ENCODE data around the gene RHBDF2. TPM values are rescaled to one million over a fixed set of nuclear protein-coding genes. Genes with fewer than 3 reads are reported as not detected.
A peak's percentile ranks its signal among the peaks of the same experiment; 100 is the strongest.

Gene RHBDF2
- total and polyA plus RNA-seq, 2 donors (not counting 3 experiments of a cell fraction or from before 2014, with no cell fraction given), result 25.5 to 38.5 TPM

DNA sequence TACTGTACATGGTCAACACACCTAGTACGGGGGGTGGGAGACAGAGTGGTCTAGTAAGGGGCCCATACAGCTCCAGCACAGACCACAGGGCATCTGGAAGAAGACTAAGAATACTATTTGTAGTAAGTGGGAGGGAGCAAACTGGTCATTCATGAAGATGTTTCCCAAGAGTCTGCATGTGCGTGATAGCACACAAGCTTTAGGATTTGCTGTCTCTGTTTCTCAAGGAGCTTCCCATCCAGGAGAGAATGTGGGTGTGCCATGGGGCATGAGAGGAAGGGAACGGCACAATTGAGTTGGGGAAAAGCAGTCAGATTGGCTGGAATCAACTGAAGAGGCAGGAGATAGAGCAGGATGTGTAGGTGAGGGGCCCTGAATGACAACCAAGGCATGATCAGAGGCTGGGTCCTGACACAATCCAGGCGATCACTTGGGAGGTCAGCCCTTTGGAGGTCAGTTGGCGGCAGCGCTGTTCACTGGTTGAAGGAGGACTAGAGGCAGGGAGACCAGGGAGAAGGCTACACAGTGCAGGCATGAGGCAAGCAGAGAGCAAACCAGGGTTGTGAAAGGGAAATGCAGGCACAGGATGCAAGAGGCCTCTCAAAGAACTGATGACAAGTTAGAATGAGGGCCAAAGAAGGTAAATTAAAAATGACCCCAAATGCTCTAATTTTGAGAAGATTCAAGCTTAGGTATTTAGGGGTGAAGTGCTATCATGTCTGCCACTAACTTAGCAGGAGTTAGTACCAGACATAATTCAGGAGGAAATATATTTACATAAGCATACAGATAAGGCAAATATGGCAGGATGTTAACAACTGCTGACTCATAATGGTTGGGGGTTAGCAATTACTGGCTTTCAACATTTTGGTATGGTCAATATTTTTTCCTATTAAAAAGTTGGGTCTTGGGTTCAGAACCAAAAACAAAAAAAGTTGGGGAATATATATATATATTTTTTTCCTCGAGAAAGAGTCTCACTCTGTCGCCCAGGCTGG is 58.6 kb downstream of the RHBDF2 start:
- ChIA-PET CTCF (interaction anchor here (2.5 kb wide), 1 partner anchor 15 kb away, joined by 14 read pairs; no protein-coding TSS in a partner anchor), POLR2A (no interaction called here)
- Histone ChIP-seq H3K27me3 (ENCODE audit: control insufficient read depth in 2 of 2, insufficient read depth in 2 of 2, low read length in 2 of 2) (no peaks in the 10 kb centered on the region), H2AFZ (ENCODE audit: low read depth, low read length) (no peak overlapping the region), H3K4me3 (replicated peaks in 1 of 3; ENCODE audit: insufficient read depth in 1 of 3, low read depth in 1 of 3, low read length in 3 of 3) (no peak overlapping the region), H3K9ac (replicated peaks; ENCODE audit: extremely low read depth, insufficient read depth, low read length) (no peak overlapping the region), H3K9me1 (replicated peaks; ENCODE audit: control insufficient read depth, extremely low read depth, insufficient read depth, low read length) (no peaks in the 10 kb centered on the region), H4K20me1 (replicated peaks; ENCODE audit: control insufficient read depth, extremely low read depth, insufficient read depth, low read length) (no peaks in the 10 kb centered on the region), H3K27ac (ENCODE audit: insufficient read depth, low read depth, low read length) (peak overlapping the region; percentile 38), H3K9me3 (replicated peaks; ENCODE audit: control insufficient read depth, insufficient read depth, low read length) (no peaks in the 10 kb centered on the region), H3K4me2 (ENCODE audit: insufficient read depth, low read length) (peak overlapping the region; percentile 21), H3K79me2 (ENCODE audit: control insufficient read depth, insufficient read depth, low read length) (peaks cover 75% of the 10 kb centered on the region), H3K36me3 (ENCODE audit: control insufficient read depth in 2 of 2, extremely low read depth in 1 of 2, insufficient read depth in 2 of 2, low read length in 2 of 2) (no peaks in the 10 kb centered on the region), H3K4me1 (ENCODE audit: control insufficient read depth, extremely low read depth, insufficient read depth, low read length) (peaks cover 43% of the 10 kb centered on the region)
- intact Hi-C loops (cut with micrococcal nuclease) (no loop called here), dilution Hi-C loops (cut with MboI; ENCODE audit: extremely low pct_ligation_motif_present, low sequenced_read_pairs) (loop anchor here (25.0 kb wide), 1 partner anchor 230 kb away; no protein-coding TSS in a partner anchor)
- peak; percentile 81 for FAIRE-seq
- peak; percentile 30 for DNase-seq (ENCODE audit: low read depth, low spot score)
- no TSS peak for BruUV-seq (replicated peaks)
- TF ChIP-seq CTCF (IDR thresholded peaks at IDR 0.05; ENCODE audit: extremely low read depth in 1 of 2, insufficient read depth in 1 of 2, low read depth in 1 of 2, low read length in 2 of 2), result no peak
- TF ChIP-seq GATA2 (IDR thresholded peaks at IDR 0.05; ENCODE audit: insufficient read depth, insufficient read length, low read depth, low read length), result peak; percentile 62
- TF ChIP-seq EZH2 (IDR thresholded peaks at IDR 0.05; ENCODE audit: borderline replicate concordance, low read depth, low read length, severe bottlenecking), result no peak
- TF ChIP-seq, protein P1, sequence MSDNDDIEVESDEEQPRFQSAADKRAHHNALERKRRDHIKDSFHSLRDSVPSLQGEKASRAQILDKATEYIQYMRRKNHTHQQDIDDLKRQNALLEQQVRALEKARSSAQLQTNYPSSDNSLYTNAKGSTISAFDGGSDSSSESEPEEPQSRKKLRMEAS (IDR thresholded peaks at IDR 0.05; ENCODE audit: insufficient read depth, insufficient read length), result no peak
- TF ChIP-seq JUN (IDR thresholded peaks at IDR 0.05; ENCODE audit: borderline replicate concordance, insufficient read depth, insufficient read length, low read depth), result peak; percentile 20
- TF ChIP-seq MYC (IDR thresholded peaks at IDR 0.05; ENCODE audit: low read depth, low read length), result no peak
- TF ChIP-seq FOS (IDR thresholded peaks at IDR 0.05; ENCODE audit: borderline replicate concordance, insufficient read depth, low read length), result peak; percentile 75
